IPS-18c (cell line): ENCODE data around the gene DDX25.

Source experiments
- H3K4me3 ChIP-seq: 2 replicates; pipeline ENCODE4 v1.7.0; 2013; ENCODE audit warnings: low read depth, mild to moderate bottlenecking, low read length, moderate library complexity; ENCODE audit not compliant: insufficient read depth
- H3K9me3 ChIP-seq: one replicate; pipeline ENCODE4 v1.6.1; 2013; ENCODE audit warnings: mild to moderate bottlenecking, low read length, moderate library complexity; ENCODE audit not compliant: control insufficient read depth, insufficient read depth

Gene DDX25

GRCh38 chr11:125944350-125945010, 40.2 kb downstream of the DDX25 start:
- Histone ChIP-seq H3K9me3 (peaks cover 2% of the 10 kb centered on the region), H3K4me3 (no peak overlapping the region)

- Histone ChIP-seq H3K4me3 (no peak overlapping the region), H3K9me3 (peaks cover 2% of the 10 kb centered on the region)
These were observed 40.9 kb downstream of the DDX25 start for GRCh38 chr11:125945011-125945796.

- H3K9me3 ChIP-seq, result peaks cover 2% of the 10 kb centered on the region
- H3K4me3 ChIP-seq, result no peak within 1 kb of the TSS
These were observed 41.7 kb downstream of the DDX25 start, which contains the start of gene VSIG10L2 for GRCh38 chr11:125945797-125946520. TSS of gene VSIG10L2 (plus strand) at chr11:125946044. CDS start at chr11:125946056, 12 bp downstream.

GRCh38 chr11:125946712-125947418, 42.6 kb downstream of the DDX25 start:
- Histone ChIP-seq H3K9me3 (peaks cover 2% of the 10 kb centered on the region), H3K4me3 (no peak overlapping the region)

GRCh38 chr11:125947419-125948277, 43.3 kb downstream of the DDX25 start:
- no peak overlapping the region for H3K4me3 ChIP-seq
- H3K9me3 ChIP-seq, result peaks cover 2% of the 10 kb centered on the region

- no peak overlapping the region for H3K4me3 ChIP-seq
- peaks cover 2% of the 10 kb centered on the region for H3K9me3 ChIP-seq
These were observed 44.2 kb downstream of the DDX25 start for GRCh38 chr11:125948278-125949051.

GRCh38 chr11:125949271-125950177, 45.2 kb downstream of the DDX25 start:
- H3K9me3 ChIP-seq, result peaks cover 4% of the 10 kb centered on the region
- H3K4me3 ChIP-seq, result no peak overlapping the region; the same call in 1 of the 2 replicates

GRCh38 chr11:125950178-125950490, 45.8 kb downstream of the DDX25 start:
- peaks cover 4% of the 10 kb centered on the region for H3K9me3 ChIP-seq
- no peak overlapping the region for H3K4me3 ChIP-seq

- no peak overlapping the region for H3K4me3 ChIP-seq
- peaks cover 2% of the 10 kb centered on the region for H3K9me3 ChIP-seq
These were observed 46.7 kb downstream of the DDX25 start for GRCh38 chr11:125950696-125951651.

GRCh38 chr11:125951731-125952130, 47.4 kb downstream of the DDX25 start:
- Histone ChIP-seq H3K9me3 (peaks cover 2% of the 10 kb centered on the region), H3K4me3 (no peak overlapping the region)

- peaks cover 2% of the 10 kb centered on the region for H3K9me3 ChIP-seq
- H3K4me3 ChIP-seq, result no peak overlapping the region
These were observed 48.3 kb downstream of the DDX25 start for GRCh38 chr11:125952559-125952958.

- Histone ChIP-seq H3K4me3 (no peak overlapping the region), H3K9me3 (peaks cover 2% of the 10 kb centered on the region)
These were observed 48.7 kb downstream of the DDX25 start for GRCh38 chr11:125952973-125953372.

- H3K9me3 ChIP-seq, result peaks cover 2% of the 10 kb centered on the region
- no peak overlapping the region for H3K4me3 ChIP-seq
These were observed 49.2 kb downstream of the DDX25 start for GRCh38 chr11:125953401-125953935.
